Measurements from ENCODE around the gene FAM89B.

FAM89B gene

DNA sequence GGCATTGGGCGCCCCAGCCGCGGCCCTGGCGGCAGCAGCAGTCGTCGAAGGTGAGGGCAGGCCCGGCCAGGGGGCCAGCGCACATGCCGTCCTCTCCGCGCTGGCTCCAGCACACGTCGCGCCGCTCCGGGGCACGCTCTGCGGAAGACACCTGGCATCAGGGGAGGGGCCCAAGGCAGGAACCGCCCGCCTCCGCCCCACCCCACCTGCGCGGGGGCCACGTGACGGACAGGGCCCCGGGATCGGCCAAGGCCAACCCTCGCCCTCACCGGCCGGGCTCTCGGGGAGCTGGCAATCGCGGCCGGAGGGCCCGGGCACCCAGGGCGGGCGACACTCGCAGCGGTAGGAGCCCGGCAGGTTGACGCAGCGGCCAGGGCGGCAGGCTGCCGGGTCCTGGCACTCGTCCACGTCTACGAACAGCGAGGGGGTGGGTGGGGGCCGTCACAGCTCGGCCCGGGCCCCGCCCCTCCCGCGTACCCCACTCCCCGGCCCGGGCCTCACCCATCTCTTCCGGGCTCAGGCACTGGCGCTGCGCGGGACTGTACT, 32.5 kb upstream of the FAM89B start:
- no peak for DNase-seq

DNA sequence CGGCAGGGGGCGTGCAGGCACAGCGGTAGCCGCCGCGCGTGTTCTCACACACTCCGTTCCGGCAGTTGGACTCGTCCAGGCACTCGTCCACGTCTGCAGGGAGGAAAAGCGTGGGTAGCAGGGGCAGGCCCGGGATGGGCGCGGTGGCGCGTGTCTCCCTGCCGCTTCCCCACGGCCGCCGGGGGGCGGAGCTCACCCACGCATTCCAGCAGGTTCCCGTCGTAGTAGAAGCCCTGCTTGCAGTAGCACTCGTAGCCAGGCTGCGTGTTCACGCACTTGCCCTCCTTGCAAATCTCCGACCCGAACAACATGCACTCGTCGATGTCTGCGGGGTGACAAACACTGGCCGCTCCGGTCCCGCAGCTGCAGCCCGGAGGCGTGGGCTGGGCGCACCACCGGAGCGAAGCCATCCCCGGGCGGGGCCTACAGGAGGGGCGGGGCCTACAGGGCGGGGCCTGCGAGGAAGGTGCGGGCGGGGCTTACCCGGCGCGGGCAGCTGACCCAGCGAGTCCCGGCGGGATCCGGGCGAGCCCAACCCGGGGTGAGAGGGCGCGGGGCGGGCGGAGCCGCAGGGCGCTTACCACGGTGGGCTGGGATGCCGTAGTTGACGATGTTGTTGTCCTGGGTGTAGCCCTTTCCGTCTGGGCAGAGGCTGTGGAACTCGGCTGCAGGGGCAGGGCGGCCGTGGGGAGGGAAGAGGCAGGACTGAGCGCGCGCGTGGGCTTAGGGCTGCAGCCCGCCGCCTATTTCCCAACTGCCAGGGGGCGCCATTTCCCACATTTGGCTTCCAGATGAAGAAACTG, 31.8 kb upstream of the FAM89B start:
- DNase-seq = peak; percentile 81

DNA sequence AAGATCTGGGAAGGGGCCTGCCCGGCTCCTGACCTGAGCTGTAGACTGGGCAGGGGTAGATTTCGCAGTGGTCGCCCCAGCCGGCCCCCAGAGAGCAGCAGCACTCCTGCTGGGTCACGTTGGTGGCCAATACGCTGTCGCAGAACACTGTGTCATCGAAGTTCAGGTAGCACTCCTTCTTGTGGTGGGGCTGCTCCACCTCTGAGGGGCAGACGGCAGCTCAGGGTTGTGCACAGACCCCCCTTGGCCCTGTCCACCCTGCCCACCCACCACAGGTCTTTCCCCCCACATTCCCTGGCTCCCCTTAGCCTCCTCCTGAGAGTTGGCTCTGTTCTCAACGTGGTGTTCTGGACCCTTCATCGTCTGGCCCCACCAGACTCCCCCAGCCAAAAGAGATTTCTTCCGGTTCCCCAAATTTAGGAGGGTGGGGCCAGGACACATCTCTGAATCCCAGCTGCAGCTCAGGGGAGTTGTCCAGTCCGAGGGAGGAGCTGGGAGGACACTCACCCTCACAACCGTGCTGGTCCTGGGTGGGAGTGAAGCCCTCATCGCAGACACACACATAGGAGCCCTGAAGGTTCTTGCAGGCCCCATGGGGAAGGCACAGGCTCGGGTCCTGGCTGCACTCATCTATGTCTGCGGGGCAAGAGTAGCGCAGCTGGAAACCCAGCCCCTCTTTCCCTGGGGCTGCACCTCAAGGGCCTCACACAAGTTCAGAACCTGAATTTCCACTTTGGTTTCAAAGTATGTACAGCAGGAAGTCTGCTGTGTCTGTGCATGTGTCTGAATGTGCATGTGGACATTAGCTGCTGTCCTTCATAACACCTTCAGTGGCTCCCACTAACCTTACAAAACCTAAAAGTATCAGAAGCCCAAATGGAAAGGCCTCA, 31.0 kb upstream of the FAM89B start:
- DNase-seq = no peak

DNA sequence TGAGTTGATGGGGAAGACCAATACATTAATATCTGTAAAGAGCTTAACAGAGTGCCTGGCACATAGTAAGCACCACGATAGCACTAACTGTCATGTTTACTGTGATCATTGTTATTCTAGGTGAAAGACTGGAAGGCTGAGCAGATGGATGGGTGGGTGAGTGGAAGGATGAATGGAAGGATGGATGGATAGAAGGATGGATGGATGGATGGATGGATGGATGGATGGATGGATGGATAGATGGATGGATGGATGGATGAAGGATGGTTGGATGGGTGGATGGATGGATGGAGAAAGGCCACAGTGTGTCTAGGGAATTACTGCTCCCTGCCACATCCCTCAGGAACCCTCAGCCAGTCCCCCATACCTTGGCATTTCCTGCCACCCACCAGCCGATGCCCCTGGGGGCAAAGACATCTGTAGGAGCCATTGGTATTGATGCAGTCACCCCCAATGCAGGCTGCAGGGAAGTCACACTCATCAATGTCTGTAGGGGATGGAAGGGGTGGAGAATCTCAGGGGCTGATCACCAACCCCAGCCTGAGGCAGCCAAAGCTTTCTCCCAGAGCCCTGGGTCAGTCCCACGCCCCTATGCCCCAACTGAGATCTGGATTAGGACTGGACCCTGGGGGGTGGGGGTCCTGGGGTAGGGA, 29.5 kb upstream of the FAM89B start:
- no peak for DNase-seq

DNA sequence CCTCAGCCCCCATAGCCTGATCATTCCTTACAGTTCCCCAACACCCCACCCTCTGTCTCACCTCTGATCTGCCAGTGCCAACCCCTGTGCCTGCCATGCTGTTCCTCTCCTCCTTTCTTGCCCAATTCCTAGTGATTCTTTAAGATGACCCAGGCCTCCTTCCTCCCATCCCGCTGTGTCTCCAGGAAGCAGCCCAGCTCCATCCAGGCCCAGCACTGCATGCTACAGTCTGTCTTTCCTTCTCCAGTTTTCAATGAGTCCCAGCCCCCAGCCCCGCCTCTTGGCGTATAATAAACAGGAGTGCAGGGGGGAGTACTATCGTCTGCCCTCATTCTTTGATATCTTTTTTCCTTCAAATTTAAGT, 26.5 kb upstream of the FAM89B start:
- DNase-seq = no peak

DNA sequence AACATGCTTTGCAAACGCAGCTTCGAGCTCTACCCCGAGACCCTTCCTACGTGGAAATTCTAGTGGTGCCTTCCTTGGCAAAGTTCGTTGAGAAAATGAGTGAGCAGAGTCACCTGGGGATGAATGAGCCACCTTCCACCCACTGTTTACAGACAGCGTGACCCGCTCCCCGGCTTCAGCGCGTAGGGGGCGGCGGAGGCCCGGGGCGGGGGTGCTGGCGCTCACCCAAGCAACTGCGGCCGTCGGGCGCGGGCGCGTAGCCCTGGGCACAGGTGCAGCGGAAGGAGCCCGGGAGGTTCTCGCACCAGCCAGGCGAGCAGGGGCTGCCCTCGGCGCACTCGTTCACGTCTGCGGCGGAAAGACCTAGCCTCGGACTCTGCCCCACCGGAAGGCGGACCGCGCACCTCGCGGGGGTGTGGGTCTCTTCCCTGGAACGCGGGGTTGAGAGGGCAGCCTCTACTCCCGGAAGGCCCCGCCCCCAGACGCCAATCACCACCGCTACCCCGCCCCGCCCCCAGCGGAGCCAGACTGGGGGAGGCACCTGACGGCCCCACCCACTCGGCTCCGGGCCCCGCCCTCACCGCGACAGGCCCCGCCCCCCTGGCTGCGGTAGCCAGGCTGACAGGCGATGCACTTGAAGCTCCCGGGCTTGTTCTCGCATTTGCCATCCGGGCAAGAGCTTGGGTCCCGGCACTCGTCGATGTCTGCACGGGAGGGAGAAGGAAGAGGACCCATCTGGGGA, 25.9 kb upstream of the FAM89B start:
- DNase-seq = peak; percentile 98

DNA sequence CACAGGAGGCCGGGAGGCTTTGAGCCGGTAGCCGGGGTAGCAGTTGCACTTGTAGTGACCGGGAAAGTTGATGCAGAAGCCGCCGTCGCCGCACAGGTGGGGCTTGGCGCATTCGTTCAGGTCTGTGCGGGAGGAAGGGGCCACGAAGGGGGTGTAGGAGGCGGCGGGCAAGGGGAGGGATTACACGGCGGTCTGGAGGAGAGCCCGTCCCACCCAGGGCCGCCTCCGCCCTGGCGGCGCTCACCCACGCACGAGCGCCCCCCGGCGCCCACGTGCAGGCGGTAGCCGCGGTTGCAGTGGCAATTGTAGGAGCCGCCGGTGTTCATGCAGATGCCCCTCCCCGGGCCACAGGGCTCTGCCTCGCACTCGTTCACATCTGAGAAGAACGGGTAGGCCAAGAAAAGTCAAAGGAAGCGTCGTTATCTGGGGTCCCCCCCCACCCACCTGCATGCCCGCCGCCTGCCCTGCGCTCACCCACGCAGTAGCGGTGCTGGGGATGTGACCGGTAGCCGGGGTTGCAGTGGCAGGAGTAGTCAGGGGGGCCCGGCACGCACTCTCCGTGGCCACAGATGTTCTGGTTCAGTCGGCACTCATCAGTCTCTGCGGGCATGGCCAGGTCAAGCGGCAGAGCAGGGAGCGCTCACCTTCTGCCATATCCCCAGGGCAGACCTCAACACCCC, 24.8 kb upstream of the FAM89B start:
- DNase-seq = no peak

DNA sequence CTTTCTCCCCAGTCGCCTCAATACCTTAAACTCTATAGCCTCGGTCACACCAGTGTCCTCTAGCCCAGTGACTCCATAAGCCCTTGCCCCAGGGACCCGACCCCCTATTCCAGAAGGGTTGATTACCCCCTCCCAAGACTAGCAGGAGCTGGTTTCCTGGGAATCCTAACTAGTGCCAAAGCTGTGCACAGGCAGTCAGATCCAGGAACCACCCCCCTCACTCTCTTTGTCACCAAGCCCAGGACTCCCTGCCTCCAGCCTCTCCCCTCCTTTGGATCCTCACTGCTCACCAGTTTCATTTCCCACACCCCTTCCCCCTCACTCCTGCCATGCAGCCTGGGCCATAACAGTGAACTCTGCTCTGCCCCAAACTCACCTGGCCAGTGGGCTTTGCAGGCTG, 23.9 kb upstream of the FAM89B start:
- DNase-seq = no peak

DNA sequence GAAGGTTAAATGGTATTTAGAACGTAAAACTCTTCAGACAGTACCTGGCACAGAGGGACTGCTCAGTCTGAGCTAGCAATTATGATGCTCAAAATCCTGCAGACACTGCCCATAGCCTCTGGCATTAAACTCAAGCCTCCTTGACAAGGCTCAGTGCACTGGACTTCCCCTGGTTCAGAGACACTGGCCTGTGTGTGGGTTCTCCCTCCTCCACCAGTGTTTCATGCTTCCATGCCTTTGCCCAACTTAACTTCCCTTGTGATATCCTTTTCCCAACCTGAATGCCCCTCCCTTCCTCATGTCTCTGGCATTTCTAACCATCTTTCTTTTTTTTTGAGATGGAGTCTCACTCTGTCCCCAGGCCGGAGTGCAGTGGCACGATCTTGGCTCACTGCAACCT, 23.2 kb upstream of the FAM89B start:
- DNase-seq = no peak

DNA sequence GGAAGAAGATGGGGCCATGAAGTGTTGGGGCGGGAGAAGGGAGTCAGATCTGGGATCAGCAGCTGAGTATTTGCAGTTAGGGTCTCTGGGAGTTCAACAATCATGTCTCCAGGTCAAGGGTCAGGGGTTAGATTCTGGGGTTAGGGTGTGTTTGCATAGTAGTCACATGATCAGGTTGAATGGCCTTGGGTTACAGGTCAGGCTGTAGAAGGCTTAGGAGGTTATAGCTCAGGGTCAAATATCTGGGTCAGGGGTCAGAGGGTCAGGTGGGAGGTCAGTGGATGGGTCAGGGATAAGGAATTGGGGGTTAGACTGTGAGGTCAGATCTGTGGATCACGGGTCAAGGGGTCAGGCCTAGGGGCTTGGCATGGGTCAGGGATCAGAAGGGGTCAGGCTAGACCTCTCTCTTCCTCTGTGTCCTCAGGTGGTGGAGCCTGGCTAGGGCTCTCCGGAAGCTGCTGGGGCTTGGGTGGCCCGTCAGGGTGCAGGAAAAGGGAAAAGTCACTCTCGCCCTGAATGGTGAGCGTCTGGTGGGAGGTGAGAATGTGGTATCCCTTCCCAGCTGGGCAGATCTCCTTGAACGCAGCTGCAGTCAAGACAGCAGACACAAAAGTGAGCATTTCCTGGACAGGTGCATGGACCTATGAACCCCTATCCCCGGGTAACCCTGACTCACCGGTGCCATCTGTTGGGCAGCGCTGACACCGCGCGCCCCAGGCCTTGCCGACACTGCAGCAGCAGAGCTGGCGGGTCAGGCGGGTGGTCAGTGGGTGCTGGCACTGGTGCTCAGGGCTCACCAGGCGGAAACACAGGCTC, 20.6 kb upstream of the FAM89B start:
- peak; percentile 22 for DNase-seq

DNA sequence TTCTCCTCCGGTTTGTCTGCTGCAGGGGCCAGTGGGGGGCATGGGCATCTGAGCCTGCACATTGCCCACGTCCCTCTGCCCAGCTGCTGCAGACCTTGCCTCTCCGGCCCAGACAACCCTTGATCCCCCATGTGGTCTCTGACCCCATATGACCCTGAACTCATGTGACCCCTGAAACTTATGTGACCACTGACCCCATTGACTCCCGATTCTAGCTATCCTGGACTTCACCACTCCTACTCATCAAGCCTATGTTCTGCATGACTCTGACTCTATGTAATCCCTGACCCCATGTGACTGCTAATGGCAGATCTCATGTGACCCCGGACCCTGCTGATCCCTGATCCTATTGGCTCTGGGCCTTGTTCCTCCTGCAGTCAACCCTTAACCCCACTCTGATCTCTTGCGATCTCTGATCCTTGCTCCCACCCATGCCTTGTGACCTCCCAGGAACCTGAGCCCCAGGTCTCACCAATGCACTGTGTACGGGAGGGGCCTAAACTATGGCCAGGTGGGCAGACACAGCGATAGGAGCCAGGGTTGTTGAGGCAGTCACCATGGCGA, 19.9 kb upstream of the FAM89B start:
- no peak for DNase-seq

DNA sequence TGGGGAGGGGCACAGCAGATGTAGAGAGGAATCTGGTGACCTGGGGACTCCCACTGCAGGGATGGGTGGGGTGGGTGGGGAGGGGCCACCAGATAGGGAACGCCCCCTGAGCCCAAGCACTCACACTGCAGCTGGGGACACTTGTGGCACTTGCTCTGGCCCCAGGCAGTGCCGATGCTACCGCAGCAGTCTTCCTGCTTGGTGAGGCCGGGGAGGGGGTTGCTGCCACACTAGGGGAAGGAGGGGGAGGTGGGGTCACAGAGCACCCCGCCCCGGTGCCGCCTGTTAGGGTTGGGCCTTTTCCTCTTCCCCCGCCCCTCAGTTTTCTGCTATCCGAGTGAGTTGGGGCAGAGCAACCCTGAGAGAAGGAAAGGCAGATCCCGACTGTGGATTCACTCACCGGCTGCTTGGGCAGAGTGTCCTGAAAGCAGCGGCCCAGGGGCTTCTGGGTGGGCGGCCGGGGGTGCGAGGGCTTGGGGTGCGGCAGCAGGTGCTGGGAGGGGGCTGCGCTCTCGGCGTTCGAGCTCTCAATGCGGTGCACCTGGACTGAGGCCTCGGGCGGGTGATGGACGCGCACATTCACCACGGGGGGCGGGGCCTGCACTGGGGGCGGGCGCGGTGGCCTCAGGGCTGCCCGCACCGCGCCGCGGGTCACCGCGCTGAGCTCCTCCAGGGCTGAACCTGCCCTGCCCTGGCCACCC, 18.9 kb upstream of the FAM89B start:
- DNase-seq = peak; percentile 67

DNA sequence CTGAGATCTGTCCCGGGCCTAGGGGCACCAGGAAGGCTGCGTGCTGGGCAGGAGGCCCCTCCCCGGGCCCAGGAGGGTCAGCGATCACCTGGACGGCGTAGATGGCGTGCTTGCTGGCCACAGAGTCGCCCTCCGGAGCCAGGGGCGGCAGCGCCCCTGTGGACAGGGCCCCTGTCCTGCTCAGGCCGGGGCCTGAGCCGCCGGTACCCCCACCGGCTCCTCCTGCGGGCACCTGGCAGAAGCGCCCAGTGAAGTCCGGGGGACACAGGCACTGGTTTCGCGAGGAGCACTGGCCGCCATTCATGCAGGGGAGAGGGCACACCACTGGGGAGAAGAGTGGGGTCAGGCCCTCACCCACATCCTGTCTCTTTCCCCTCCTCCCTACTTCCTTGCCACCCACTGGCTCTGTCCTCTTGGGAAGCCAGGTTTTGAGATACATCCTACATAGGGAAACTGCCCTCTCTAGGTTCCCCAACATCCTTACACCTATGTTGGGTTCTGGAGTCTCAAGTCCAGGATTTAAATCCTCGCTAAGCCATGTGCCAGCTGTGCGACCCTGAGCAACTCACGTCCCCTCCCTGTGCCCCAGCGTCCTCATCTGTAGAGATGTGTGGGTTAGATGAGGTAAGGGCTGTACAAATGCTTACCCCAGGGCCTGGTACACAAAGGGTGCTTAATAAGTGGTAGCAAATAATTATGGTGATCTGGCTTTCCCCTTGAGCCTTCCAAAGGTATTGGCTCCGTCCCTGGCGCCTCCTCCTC, 18.1 kb upstream of the FAM89B start:
- DNase-seq = no peak

DNA sequence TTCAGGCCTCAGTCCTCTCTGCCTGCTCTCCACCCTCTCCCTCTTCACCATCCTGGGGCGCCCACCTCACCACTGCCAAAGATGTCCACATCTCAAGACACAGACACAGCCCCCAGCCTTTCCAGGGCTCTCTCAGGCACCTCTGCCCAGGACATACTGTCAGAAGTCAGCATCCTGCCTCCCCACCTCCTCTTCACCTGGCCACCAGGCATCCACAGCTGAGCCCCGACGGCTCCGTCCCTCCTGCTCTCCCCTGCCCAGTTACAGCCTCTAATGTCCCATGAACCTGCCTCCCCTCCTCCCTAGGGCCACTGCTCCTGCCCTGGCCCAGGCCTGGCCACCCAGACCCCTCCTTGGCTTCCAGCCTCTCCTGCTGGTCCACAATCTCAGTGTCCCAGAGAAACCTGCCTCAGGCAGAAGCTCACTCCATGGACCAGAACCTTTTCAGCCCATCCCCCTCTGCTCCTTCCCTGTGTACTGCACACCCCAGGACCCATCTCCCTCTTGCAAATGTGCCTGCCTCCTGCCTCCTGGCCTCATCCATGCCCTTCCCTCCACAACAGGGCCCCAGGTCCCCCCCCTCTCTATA, 17.4 kb upstream of the FAM89B start:
- DNase-seq = no peak

DNA sequence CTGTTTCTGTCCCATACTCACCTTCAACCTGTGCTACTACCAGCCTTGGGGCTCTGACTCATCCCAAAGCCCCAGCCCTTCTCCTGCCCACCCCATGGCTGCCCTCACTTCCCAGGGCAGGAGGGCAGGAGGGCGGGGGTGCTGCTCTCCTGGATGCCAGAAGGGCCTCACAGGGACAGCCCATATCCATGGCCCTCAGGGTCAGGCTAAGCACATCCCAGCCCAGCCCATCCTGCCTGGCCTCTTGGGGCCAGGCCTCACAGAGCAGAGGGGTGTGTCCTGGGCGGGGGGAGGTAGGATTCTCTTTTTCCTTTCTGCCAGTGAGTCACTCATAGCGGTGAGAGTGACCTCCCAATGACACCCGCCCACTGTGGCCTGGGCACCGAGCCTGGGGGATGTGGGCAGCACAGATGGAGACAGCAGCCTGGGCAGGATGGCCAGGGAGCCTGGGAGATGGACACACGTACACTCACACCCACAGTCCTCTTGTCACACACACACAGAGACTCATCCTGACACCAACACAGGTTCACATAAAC, 16.6 kb upstream of the FAM89B start:
- no peak for DNase-seq

DNA sequence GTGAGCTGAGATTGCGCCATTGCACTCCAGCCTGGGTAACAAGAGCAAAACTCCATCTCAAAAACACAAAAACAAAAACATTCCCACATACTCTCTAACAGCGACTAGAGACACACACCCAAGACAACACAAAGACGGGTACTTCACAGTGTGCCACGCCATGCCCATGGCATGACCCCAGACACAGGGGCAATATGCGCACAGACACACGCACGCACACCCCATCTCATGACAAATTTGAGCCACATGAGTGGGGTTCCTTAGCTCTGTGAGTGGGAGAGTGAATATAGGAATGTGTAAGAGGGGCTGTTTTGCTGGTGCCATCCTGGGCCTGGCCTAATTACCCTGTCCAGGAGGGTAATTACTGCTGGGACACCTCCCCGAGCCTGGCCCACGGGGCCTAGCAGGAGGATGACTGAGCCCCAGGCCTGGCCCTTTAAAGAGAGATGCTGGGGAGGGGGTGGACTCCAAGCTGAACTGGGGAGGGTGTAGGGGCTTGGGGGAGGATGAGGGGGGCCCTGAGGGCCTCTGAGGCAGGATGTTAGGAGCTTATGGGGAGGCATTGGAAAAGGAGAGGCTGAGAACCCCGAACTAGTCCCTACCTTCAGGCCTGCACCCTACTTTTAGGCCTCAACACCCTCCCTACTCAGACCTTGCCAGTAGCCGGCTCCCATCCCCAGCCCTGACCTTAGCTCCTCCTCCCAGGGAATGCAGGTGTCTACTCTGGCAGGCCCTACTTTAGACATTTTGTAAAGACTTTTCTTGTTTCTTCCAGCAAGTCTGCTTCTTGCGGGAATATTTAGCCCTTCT, 15.7 kb upstream of the FAM89B start:
- no peak for DNase-seq

DNA sequence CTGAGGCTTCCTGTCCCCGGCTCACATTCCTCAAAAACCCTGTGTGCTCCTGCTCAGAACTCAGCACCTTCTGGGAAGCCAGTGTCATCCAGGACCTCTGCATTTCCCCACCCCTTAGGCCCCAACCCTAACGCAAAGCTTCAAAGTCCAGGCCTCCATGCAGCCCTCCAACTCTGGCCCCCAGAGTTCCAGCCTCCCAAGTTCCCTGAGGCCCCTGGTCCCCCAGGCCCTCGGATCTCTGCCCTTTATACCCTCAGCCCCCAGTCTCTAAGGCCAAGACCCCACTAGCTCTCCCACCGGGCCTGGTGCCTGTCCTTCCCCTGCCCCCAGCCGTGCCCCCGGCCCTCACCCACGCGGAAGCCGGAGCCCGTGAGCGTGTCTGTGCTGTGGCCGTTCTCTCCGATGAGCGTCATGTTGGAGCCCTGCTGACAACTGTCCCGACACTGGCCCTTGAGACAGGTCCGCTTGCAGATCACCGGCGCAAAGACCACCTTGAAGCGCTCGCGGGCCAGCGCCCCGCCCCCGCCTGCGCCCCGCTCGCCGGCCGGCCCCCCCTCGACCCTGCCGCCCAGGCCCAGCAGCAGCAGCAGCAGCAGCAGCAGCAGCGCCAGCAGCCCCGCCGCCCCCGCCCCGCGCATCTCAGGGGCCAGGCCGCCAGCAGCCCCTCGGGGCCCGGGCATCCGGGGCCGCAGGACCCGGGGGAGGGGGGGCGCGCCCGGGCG, 14.9 kb upstream of the FAM89B start:
- no peak for DNase-seq

Measured in effector CD8-positive, alpha-beta T cell (primary cell).